Stimulated activated naive B cell treated with anti-CD40 and anti-IgM and Interleukin-4, amounts not matched to agents 10 μg/mL and 1 μg/mL and 100 μg/mL, for 72 hours (primary cell): ENCODE results near the gene ANKRD33B.
"Not testable (repeated sequence)": the region's sequence is repeated elsewhere in the genome, so short reads cannot be mapped to it uniquely, and the experiment has no call there.

Experiments
- ATAC-seq, 2 donors: fragments of 150-1000 bp; cut with Tn5 transposase; replicated peaks; 2 replicates each; pipeline ENCODE4 v1.10.0; 2021; ENCODE audit warnings: moderate library complexity in 1 of 2
- DNase-seq: peaks from one replicate; pipeline ENCODE4 v3.0.0; 2021
- H3K27ac Mint-ChIP-seq: one replicate; pipeline ENCODE4 v1.8.0; 2022; ENCODE audit warnings: mild to moderate bottlenecking, mixed read lengths
- H3K27me3 Mint-ChIP-seq, 2 donors: one replicate each; pipeline ENCODE4 v1.8.0; 2022; ENCODE audit warnings: mixed read lengths in 2 of 2
- H3K36me3 Mint-ChIP-seq, 2 donors: one replicate each; pipeline ENCODE4 v1.8.0; 2022; ENCODE audit warnings: mixed read lengths in 2 of 2, mild to moderate bottlenecking in 1 of 2
- H3K4me1 Mint-ChIP-seq, 2 donors: one replicate each; pipeline ENCODE4 v1.8.0; 2022; ENCODE audit warnings: mixed read lengths in 2 of 2, mild to moderate bottlenecking in 1 of 2
- H3K4me3 Mint-ChIP-seq, 2 donors: one replicate each; pipeline ENCODE4 v1.8.0; 2022; ENCODE audit warnings: mild to moderate bottlenecking in 2 of 2, mixed read lengths in 2 of 2, moderate library complexity in 1 of 2
- H3K9me3 Mint-ChIP-seq, 2 donors: one replicate each; pipeline ENCODE4 v1.8.0; 2022; ENCODE audit warnings: mixed read lengths in 2 of 2, mild to moderate bottlenecking in 1 of 2

Gene ANKRD33B

DNA sequence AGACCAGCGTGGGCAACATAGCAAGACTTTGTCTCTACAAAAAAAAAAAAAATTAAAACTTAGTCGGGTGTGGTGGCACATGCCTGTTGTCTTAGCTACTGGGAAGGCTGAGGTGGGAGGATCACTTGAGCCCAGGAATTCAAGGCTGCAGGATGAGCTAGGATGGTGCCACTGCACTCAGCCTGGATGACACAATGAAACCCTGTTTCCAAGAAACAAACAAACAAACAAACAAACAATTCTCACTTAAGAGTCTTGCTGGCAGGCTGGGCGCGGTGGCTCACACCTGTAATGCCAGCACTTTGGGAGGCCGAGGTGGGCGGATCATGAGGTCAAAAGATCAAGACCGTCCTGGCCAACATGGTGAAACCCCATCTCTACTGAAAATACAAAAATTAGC is 11.0 kb downstream of the ANKRD33B start:
- H3K27ac Mint-ChIP-seq: peak overlapping the region; percentile 3
- peaks cover 45 to 55% of the 10 kb centered on the region in 2 donors for H3K36me3 Mint-ChIP-seq
- not testable (repeated sequence) for H3K4me3 Mint-ChIP-seq, ATAC-seq, H3K27me3 Mint-ChIP-seq, DNase-seq
- H3K9me3 Mint-ChIP-seq: peaks cover 7 to 10% of the 10 kb centered on the region in 2 donors
- H3K4me1 Mint-ChIP-seq: peaks cover 50 to 81% of the 10 kb centered on the region in 2 donors

DNA sequence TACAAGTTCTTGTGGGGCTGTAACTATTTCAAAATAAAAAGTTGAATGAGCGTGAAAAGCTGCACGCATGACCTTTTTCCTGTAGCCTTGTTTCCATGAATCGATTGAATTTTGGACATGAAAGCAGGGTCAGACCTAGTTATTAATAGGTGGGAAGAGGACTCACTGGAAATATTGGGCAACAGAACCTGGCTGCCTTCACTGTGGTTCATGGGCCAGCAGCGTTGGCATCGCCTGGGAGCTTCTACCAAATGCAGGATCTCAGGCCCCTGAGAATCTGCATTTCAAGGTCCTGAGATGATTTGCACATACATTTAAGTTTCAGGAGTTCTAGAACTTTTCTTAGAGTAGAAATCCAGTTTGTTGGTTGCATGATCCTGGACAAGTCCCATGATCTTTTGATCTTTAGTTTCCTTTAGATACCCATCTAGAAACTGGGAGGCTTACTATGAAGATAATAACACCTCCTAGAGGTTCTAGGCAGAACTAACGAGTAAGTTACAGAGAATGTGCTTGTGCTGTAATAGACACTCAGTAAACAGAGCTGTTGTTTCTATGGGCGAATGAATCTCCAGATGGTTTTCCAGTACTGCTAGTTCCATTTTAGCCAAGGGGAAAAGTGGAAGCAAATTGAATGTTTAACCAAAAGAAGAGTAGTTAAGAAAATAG is 12.4 kb downstream of the ANKRD33B start:
- Mint-ChIP-seq H3K36me3 (peaks cover 51 to 62% of the 10 kb centered on the region in 2 donors), H3K27ac (peak overlapping the region; percentile 83), H3K9me3 (peaks cover 7 to 10% of the 10 kb centered on the region in 2 donors), H3K27me3 (no peaks in the 10 kb centered on the region), H3K4me3 (peak overlapping the region; percentile 59), H3K4me1 (peaks cover 58 to 86% of the 10 kb centered on the region in 2 donors)
- ATAC-seq (no peak), DNase-seq (no peak)

DNA sequence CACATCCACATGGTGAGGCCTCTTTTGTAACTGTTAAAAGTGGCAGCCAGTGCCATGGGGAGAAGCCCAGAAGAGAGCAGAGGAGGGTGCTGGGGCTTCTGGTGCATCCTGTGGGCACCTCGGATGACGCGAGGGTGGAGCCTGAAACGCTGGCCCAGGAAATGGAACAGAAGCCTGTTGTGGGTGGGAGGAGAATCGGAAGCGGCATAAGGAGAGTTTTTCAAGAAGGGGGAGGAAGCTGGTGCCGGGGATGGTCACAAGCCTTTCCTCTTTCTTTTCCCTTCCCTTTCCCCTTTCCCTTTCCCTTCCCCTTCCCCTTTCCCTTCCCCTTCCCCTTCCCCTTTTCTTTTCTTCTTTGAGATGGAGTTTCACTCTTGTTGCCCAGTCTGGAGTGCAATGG is 12.9 kb downstream of the ANKRD33B start:
- peak overlapping the region; percentile 66 to 79 for H3K4me3 Mint-ChIP-seq
- H3K27ac Mint-ChIP-seq: peak overlapping the region; percentile 94
- peaks cover 54 to 68% of the 10 kb centered on the region in 2 donors for H3K36me3 Mint-ChIP-seq
- no peak for DNase-seq
- peaks cover 7 to 10% of the 10 kb centered on the region in 2 donors for H3K9me3 Mint-ChIP-seq
- H3K4me1 Mint-ChIP-seq: peaks cover 62 to 92% of the 10 kb centered on the region in 2 donors
- no peak for ATAC-seq
- no peaks in the 10 kb centered on the region for H3K27me3 Mint-ChIP-seq

DNA sequence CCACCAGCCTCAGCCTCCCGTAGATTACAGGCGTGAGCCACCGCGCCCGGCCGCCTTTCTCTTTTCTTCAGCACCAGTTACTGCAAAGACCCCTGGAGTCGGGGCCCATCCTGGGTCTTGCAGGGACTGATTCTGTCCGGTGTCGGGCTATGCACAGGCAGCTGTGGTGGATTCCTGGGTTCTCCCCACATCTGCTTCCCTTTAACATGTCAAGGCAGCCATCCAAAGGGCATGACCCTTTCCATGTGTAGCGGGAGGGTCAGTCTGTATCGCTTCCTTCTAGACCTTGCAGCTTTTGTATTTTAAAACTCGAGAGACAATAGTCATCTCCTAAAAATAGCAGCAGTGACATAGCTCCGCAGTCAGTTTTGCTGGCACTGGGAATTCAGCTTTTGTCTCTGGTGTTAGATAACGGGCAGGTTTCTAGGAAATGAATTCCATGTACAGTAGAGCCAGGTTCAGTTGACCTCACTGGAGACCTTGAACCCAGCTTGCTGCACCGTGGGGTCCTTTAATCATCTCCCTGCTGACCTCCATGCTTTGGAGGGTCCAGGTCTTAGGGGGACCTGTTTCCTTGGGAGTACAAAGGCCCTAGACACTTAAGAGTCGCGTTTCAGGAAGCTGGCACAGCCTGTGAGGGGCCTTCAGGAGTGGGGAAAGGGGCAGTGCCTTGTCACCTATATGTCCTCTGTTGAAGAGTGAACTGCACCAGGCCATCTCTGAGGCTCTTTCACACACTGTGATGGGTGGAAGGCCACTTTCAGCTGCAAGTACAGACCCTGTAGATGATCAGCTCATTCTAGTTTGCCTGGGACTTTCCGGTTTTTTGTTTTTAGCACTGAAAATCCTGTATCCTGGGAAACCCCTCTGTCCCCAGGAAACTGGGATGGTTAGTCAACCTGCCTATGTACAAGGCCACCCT is 13.8 kb downstream of the ANKRD33B start:
- ATAC-seq (peak; percentile 35 to 46), DNase-seq (no peak)
- peak overlapping the region; percentile 94 for H3K27ac Mint-ChIP-seq
- peaks cover 59 to 72% of the 10 kb centered on the region in 2 donors for H3K36me3 Mint-ChIP-seq
- peaks cover 66 to 93% of the 10 kb centered on the region in 2 donors for H3K4me1 Mint-ChIP-seq
- peaks cover 7 to 10% of the 10 kb centered on the region in 2 donors for H3K9me3 Mint-ChIP-seq
- peak overlapping the region; percentile 66 to 79 for H3K4me3 Mint-ChIP-seq
- no peaks in the 10 kb centered on the region for H3K27me3 Mint-ChIP-seq

DNA sequence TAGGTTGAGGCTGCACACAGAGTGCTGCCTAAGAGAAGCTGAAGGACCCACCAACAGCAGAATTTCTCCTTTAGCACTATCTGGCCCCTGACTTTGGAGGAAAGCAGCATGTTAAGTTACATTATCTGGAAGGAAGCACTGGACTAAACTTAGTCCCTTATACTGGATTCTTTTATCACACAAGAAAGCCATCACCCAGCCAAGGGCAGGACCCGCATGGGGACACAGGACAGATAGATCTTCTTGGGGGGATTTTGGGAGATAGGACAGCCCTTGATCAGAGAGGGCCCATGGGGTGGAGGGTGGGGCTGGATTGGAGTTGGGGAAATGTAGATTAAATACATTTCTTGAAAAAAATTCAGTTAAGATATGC is 14.4 kb downstream of the ANKRD33B start:
- Mint-ChIP-seq H3K4me3 (peak overlapping the region; percentile 66 to 79), H3K27ac (peak overlapping the region; percentile 94), H3K9me3 (peaks cover 7 to 8% of the 10 kb centered on the region in 2 donors), H3K27me3 (no peaks in the 10 kb centered on the region), H3K4me1 (peaks cover 67 to 93% of the 10 kb centered on the region in 2 donors), H3K36me3 (peaks cover 56 to 72% of the 10 kb centered on the region in 2 donors)
- DNase-seq: no peak
- peak; percentile 19 to 21 for ATAC-seq

DNA sequence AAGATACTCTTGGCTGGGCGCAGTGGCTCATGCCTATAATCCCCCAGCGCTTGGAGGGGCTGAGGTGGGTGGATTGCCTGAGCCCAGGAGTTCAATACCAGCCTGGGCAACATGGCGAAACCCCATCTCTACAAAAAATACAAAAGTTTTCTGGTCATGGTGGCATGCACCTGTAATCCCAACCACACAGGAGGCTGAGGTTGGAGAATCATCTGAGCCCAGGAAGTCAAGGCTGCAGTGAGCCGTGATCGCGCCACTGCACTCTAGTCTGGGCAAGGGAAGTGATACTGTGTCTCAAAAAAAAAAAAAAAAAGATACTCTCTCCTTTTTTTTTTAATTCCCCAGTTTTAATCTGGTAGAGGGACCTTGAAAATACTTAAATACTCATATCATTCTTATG is 15.0 kb downstream of the ANKRD33B start:
- Mint-ChIP-seq H3K36me3 (peaks cover 56 to 72% of the 10 kb centered on the region in 2 donors), H3K9me3 (peaks cover 1 to 2% of the 10 kb centered on the region in 2 donors), H3K27ac (peak overlapping the region; percentile 87), H3K27me3 (no peaks in the 10 kb centered on the region), H3K4me1 (peaks cover 67 to 93% of the 10 kb centered on the region in 2 donors), H3K4me3 (peak overlapping the region; percentile 59 to 76)
- peak; percentile 80 to 82 for ATAC-seq
- peak; percentile 77 for DNase-seq

DNA sequence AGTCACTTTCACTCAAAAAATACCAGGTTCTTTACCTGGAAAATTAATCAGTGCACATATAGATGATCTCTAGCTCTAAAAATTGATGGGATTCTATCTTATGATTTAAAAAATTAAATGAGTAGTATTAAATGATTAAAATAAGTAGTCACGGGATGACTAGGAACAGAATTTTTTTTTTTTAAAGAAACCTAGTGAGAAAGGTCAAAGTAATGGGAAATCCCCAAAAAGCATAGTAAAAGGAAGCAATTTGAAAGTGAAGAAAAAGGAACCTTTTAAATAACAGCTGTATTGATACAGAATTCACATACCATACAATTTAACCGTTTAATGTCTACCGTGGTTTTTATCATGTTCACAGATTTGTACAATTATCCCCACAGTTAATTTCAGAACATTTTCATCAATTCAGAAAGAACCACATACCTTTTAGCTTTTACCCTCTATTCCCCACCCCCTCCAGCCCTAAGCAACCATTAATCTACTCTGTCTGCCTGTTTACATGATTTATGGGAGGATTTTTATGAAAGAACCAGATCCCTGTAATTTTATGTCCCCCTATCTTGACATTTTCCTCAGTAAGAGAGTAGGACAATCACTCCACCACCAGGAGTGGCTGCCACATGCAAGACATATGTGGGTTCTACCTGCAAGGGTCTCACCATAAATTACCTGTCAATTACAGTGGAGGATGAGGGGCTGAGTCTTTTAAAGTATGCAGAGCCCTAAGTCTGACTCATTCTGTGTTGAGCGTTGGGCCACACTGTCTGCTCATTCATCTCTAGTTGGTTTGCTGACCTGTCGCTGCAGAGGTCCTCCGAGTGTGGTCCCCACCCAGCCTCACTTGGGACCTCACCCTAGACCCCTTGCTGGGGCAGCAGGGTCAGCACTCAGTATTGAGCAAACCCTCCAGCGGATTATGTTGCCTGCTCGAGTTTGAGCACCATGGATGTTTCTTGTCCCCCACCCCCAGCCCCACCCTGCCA is 16.0 kb downstream of the ANKRD33B start:
- H3K27me3 Mint-ChIP-seq: no peaks in the 10 kb centered on the region
- DNase-seq (no peak), ATAC-seq (peak; percentile 56 to 63)
- H3K36me3 Mint-ChIP-seq: peaks cover 62 to 78% of the 10 kb centered on the region in 2 donors
- peaks cover 74 to 97% of the 10 kb centered on the region in 2 donors for H3K4me1 Mint-ChIP-seq
- peak overlapping the region; percentile 74 to 81 for H3K4me3 Mint-ChIP-seq
- peaks cover 1 to 3% of the 10 kb centered on the region in 2 donors for H3K9me3 Mint-ChIP-seq
- H3K27ac Mint-ChIP-seq: peak overlapping the region; percentile 95

DNA sequence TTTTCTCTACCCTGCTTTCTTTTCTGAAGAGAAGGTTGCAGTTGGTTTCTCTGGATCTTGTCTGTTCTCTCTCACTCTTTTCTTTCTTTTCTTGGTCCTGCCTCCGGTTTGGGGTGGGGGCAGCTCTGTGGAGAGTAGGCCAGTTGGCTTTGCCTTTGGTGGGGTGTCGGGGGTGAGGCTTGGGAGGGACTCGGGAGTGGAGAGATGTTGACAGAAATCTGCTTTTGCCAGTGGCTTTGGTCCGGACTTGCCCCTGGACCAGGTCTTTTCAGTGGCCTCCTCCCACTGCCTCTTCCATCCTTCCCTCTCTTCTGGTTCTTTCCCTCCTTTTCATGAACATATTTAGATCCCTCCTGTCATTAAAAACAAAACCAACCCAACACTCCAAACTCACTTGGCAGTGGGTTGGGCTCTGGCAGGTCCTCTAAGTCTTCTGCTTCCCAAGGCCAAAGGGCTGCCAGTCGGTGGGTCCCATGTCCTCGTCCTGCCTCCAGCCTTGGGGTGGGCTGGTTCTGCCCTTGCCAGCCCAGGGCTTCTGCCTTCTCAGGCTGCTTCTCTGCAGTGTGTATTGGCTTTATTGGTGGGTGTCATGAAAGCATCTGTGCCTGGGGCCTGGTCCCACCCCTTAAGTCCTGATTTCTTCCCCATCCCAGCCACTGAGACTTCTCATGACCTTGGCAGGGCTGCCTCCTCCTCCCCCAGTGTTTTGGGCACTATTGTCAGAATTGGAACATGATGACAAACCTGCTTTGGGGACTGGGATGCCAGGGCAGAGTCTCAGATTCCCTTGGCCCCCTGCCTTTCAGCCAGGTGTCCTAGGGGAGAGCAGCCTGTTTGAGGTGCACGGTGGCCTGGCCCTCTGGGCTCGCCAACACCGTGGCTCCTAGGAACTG is 16.9 kb downstream of the ANKRD33B start:
- ATAC-seq (no peak), DNase-seq (no peak)
- peak overlapping the region; percentile 78 to 81 for H3K4me3 Mint-ChIP-seq
- no peaks in the 10 kb centered on the region for H3K27me3 Mint-ChIP-seq
- H3K9me3 Mint-ChIP-seq: peaks cover 1 to 8% of the 10 kb centered on the region in 2 donors
- peak overlapping the region; percentile 95 for H3K27ac Mint-ChIP-seq
- peaks cover 68 to 80% of the 10 kb centered on the region in 2 donors for H3K36me3 Mint-ChIP-seq
- H3K4me1 Mint-ChIP-seq: peaks cover 79 to 97% of the 10 kb centered on the region in 2 donors

DNA sequence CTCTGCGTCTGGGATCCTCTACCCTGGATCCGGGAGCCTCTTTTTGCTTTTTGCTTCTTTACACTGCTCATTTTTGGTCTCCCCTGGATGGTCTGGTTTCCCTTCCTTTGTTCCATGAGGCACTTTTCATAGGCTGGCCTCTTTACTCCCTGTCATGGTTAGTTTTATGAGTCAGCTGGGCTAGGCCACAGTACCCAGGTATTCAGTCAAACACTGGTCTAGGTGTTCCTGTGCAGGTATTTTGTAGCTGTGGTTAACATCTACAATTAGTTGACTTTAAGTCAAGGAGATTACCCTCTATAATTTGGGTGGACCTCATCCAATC is 17.5 kb downstream of the ANKRD33B start:
- H3K27ac Mint-ChIP-seq: peak overlapping the region; percentile 95

DNA sequence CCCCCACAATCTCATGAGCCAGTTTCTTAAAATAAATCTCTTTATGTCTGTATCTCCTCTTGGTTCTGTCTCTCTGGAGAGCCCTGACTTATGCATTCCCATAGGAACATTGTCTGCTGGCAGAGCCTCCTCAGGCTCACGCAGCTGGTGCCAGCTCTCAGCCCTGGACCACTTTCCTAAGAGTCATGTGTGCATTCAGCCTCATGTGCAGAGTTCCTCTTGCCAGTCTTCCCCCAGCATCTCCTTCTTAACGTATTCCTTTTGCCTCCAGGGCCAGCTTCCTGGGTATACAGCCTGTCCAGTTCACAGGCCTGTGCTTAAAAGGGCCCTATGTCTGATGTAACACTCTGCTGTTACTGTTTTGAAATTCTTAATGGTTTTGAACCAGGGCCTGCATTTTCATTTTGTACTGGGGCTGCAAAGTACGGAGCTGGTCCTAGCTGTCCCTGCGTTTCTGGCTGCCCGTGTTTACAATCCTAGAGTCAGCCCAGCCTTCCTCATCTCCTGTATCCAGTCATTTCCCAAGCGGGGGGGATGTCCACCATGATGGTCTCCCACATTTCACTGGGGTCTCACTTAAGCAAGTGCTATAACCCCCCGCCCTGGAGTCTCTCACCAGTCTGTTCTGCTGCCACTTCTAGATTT is 18.1 kb downstream of the ANKRD33B start:
- H3K36me3 Mint-ChIP-seq: peaks cover 67 to 81% of the 10 kb centered on the region in 2 donors
- peak overlapping the region; percentile 42 to 81 for H3K4me3 Mint-ChIP-seq
- DNase-seq (no peak), ATAC-seq (no peak)
- peaks cover 0 to 8% of the 10 kb centered on the region in 2 donors for H3K9me3 Mint-ChIP-seq
- no peaks in the 10 kb centered on the region for H3K27me3 Mint-ChIP-seq
- no peak overlapping the region for H3K27ac Mint-ChIP-seq
- H3K4me1 Mint-ChIP-seq: peaks cover 81 to 97% of the 10 kb centered on the region in 2 donors

More for the DNA sequence above, 17.5 kb downstream of the ANKRD33B start:
- H3K27me3 Mint-ChIP-seq: no peaks in the 10 kb centered on the region
- no peak for ATAC-seq
- H3K9me3 Mint-ChIP-seq: peaks cover 1 to 8% of the 10 kb centered on the region in 2 donors
- DNase-seq: no peak
- H3K4me3 Mint-ChIP-seq: peak overlapping the region; percentile 78 to 81
- peaks cover 68 to 82% of the 10 kb centered on the region in 2 donors for H3K36me3 Mint-ChIP-seq
- H3K4me1 Mint-ChIP-seq: peaks cover 82 to 97% of the 10 kb centered on the region in 2 donors

DNA sequence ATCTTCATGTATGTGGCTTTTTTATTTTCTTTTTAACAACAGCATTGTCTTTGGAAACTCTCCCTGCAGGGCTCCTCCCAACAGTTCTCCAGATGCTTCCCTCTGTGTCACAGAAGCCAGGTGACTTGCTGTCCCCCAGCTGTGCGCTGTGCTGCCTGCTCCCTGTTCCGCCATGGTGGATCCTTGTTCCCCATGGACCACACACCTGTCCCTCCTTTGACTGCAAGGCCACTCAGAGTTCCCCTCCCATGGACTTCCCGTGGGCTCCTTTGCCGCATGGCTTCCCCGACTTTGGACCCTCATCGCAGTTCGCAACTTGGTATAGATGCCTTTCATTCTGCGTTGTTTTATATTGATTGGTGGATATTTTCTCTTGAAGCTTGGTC is 18.6 kb downstream of the ANKRD33B start:
- DNase-seq (no peak), ATAC-seq (no peak)
- Mint-ChIP-seq H3K4me3 (peak overlapping the region; percentile 42 to 81), H3K9me3 (peaks cover 0 to 8% of the 10 kb centered on the region in 2 donors), H3K36me3 (peaks cover 65 to 76% of the 10 kb centered on the region in 2 donors), H3K27ac (no peak overlapping the region), H3K4me1 (peaks cover 78 to 95% of the 10 kb centered on the region in 2 donors), H3K27me3 (no peaks in the 10 kb centered on the region)
